ENCODE results near the gene CDC42EP1. TPM values are rescaled to one million over a fixed set of nuclear protein-coding genes. Genes with fewer than 3 reads are reported as not detected.

Gene CDC42EP1
- total RNA-seq, 1 experiment from 2014 or later, result 75.0 TPM

DNA sequence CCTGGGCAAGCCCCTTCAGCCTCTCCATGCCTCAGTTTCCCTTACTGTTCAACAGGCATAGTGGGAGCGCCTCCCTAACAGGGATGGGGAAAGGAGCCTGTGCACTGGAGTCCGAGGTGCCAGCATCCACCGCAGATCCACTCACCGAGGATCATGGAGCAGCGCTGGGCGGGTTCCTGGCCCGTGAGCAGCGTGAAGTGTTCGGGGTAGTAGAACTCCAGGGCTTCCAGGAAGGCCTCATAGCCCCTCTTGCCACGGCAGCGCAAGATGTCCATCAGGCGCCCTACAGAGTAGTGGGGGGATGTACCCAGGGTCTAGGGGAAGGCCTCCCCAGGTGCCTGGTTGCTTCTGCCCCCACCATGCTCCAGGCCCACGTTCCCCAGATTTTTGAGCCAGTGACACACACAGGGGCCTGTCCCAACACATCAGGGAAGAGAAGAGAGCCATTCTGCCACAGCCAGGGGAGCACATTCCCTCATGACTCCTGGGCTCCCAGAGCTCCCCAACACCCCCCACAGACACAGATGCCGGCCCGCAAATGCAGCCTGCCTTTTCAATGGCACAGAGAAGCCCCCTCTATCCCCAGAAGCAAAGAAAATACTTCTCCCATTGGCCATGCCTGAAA, 42.3 kb upstream of the CDC42EP1 start:
- ChIA-PET POLR2A (interaction anchor here (1.6 kb wide), 1 partner anchor 16 kb away, joined by 5 read pairs; no protein-coding TSS in a partner anchor), CTCF (no interaction called here)
- Mint-ChIP-seq H3K27me3 (ENCODE audit: insufficient read depth, unreplicated experiment) (no peaks in the 10 kb centered on the region), H3K36me3 (ENCODE audit: insufficient read depth, unreplicated experiment) (peaks cover 19% of the 10 kb centered on the region), H3K4me3 (ENCODE audit: unreplicated experiment) (peak overlapping the region; percentile 86), H3K9me3 (ENCODE audit: unreplicated experiment) (no peaks in the 10 kb centered on the region), H3K4me1 (ENCODE audit: low read depth, unreplicated experiment) (peaks cover 14% of the 10 kb centered on the region), H3K27ac (ENCODE audit: unreplicated experiment) (peak overlapping the region; percentile 69)
- H3K4me3 ChIP-seq (ENCODE audit: low read depth, low read length), result peak overlapping the region; percentile 63
- TF ChIP-seq, protein P1, sequence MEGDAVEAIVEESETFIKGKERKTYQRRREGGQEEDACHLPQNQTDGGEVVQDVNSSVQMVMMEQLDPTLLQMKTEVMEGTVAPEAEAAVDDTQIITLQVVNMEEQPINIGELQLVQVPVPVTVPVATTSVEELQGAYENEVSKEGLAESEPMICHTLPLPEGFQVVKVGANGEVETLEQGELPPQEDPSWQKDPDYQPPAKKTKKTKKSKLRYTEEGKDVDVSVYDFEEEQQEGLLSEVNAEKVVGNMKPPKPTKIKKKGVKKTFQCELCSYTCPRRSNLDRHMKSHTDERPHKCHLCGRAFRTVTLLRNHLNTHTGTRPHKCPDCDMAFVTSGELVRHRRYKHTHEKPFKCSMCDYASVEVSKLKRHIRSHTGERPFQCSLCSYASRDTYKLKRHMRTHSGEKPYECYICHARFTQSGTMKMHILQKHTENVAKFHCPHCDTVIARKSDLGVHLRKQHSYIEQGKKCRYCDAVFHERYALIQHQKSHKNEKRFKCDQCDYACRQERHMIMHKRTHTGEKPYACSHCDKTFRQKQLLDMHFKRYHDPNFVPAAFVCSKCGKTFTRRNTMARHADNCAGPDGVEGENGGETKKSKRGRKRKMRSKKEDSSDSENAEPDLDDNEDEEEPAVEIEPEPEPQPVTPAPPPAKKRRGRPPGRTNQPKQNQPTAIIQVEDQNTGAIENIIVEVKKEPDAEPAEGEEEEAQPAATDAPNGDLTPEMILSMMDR (IDR thresholded peaks at IDR 0.05; ENCODE audit: insufficient read depth in 1 of 2, low read depth in 1 of 2, low read length in 1 of 2, severe bottlenecking in 1 of 2, unreplicated experiment in 1 of 2), result no peak
- H3K9me3 ChIP-seq, result no peaks in the 10 kb centered on the region
- peaks cover 6% of the 10 kb centered on the region; the same call in 1 of the 2 replicates for H3K36me3 ChIP-seq (ENCODE audit: control insufficient read depth, insufficient read depth, low read length)
- intact Hi-C loops (cut with micrococcal nuclease; ENCODE audit: unreplicated experiment), result loop anchor here (2.0 kb wide), 1 partner anchor 15 kb away; no protein-coding TSS in a partner anchor
- H3K27me3 ChIP-seq (replicated peaks; ENCODE audit: control insufficient read depth, insufficient read depth, low read length), result no peaks in the 10 kb centered on the region
- no TSS peak for BruUV-seq (replicated peaks)
- DNase-seq, result no peak
- peaks cover 13% of the 10 kb centered on the region for H3K4me1 ChIP-seq

DNA sequence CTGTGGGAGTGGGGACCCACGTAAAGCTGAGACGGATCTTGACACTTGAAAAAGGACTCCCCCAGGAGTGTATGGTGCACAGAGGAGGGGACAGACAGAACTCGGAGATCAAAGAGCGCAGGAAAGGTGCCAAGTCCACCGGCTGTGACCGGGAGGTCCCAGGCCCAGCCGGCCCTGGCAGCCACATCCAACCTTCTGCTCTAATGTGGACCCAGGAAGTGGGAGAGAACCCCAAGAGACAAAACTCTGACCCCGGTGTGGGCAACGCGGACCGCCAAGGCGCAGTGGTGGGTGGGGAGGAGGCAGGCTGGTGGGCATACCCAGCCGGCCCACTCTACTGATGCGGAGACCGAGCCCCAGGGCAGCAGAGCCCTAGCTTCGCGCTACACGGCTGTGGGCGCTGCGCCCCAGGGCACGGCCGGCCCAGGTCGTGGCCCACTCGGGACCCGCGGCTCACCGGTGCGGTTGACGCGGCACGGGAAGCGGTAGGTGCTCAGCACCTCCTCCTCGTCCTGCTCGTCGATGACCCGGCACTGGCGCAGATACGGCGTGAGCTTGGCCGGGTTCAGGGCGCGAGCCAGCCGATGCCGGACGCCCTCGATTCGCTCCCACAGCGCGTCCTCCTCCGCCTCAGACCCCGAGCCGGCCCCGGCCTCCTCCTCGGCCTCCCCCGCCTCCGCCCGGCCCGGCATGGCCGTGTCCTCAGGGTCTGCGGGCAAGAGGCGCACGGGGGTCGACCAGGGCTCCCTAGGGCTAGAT, 41.6 kb upstream of the CDC42EP1 start:
- Mint-ChIP-seq H3K9me3 (ENCODE audit: unreplicated experiment) (no peaks in the 10 kb centered on the region), H3K4me1 (ENCODE audit: low read depth, unreplicated experiment) (peaks cover 14% of the 10 kb centered on the region), H3K27ac (ENCODE audit: unreplicated experiment) (peak overlapping the region; percentile 69), H3K36me3 (ENCODE audit: insufficient read depth, unreplicated experiment) (peaks cover 13% of the 10 kb centered on the region), H3K4me3 (ENCODE audit: unreplicated experiment) (peak overlapping the region; percentile 86), H3K27me3 (ENCODE audit: insufficient read depth, unreplicated experiment) (no peaks in the 10 kb centered on the region)
- CTCF ChIA-PET, result interaction anchor here (0.7 to 1.4 kb wide), 2 partner anchors 17 to 46 kb away, joined by 3 to 5 read pairs; no protein-coding TSS in a partner anchor
- Histone ChIP-seq H3K27me3 (replicated peaks; ENCODE audit: control insufficient read depth, insufficient read depth, low read length) (no peaks in the 10 kb centered on the region), H3K4me1 (peaks cover 12% of the 10 kb centered on the region; the same call in 1 of the 2 replicates), H3K9me3 (no peaks in the 10 kb centered on the region), H3K4me3 (ENCODE audit: low read depth, low read length) (peak overlapping the region; percentile 63), H3K36me3 (ENCODE audit: control insufficient read depth, insufficient read depth, low read length) (peaks cover 6% of the 10 kb centered on the region; the same call in 1 of the 2 replicates)
- BruUV-seq (replicated peaks), result no TSS peak
- intact Hi-C loops (cut with micrococcal nuclease; ENCODE audit: unreplicated experiment), result loop anchor here (2.0 kb wide), 1 partner anchor 16 kb away; no protein-coding TSS in a partner anchor
- TF ChIP-seq, protein P1 (IDR thresholded peaks at IDR 0.05; ENCODE audit: insufficient read depth in 1 of 2, low read depth in 1 of 2, low read length in 1 of 2, severe bottlenecking in 1 of 2, unreplicated experiment in 1 of 2), result no peak
- POLR2A ChIA-PET, result interaction anchor here (1.6 kb wide), 1 partner anchor 17 kb away, joined by 5 read pairs; no protein-coding TSS in a partner anchor
- no peak for DNase-seq

Data from Caco-2 (cell line).